ENCODE results near the gene PPP1R9A.

PPP1R9A gene

GRCh38 chr7:95035295-95035694 lies 127.9 kb downstream of the PPP1R9A start:
- no peak for TF ChIP-seq CTCF (IDR thresholded peaks at IDR 0.05; ENCODE audit: low read depth, low read length)
- DNase-seq (ENCODE audit: extremely low read depth, low read depth) = no peak

GRCh38 chr7:95041031-95041430 lies 133.6 kb downstream of the PPP1R9A start:
- no peak for DNase-seq (ENCODE audit: extremely low read depth, low read depth)
- TF ChIP-seq CTCF (IDR thresholded peaks at IDR 0.05; ENCODE audit: low read depth, low read length) = no peak

GRCh38 chr7:95045236-95045923 lies 138.0 kb downstream of the PPP1R9A start:
- no peak for DNase-seq (ENCODE audit: extremely low read depth, low read depth)

GRCh38 chr7:95046494-95047240 lies 139.3 kb downstream of the PPP1R9A start:
- no peak for TF ChIP-seq CTCF (IDR thresholded peaks at IDR 0.05; ENCODE audit: low read depth, low read length)
- DNase-seq (ENCODE audit: extremely low read depth, low read depth) = no peak

More at GRCh38 chr7:95045236-95045923, 138.0 kb downstream of the PPP1R9A start:
- peak; percentile 45 for TF ChIP-seq CTCF (IDR thresholded peaks at IDR 0.05; ENCODE audit: low read depth, low read length)

GRCh38 chr7:95047291-95047690 lies 139.9 kb downstream of the PPP1R9A start:
- no peak for TF ChIP-seq CTCF (IDR thresholded peaks at IDR 0.05; ENCODE audit: low read depth, low read length)

GRCh38 chr7:95052566-95053094 lies 145.2 kb downstream of the PPP1R9A start:
- DNase-seq (ENCODE audit: extremely low read depth, low read depth) = no peak

More at GRCh38 chr7:95047291-95047690, 139.9 kb downstream of the PPP1R9A start:
- no peak for DNase-seq (ENCODE audit: extremely low read depth, low read depth)

More at GRCh38 chr7:95052566-95053094, 145.2 kb downstream of the PPP1R9A start:
- no peak for TF ChIP-seq CTCF (IDR thresholded peaks at IDR 0.05; ENCODE audit: low read depth, low read length)

Data from AG09319 (cell line).